ENCODE measurements around the gene KAT14.

DNA sequence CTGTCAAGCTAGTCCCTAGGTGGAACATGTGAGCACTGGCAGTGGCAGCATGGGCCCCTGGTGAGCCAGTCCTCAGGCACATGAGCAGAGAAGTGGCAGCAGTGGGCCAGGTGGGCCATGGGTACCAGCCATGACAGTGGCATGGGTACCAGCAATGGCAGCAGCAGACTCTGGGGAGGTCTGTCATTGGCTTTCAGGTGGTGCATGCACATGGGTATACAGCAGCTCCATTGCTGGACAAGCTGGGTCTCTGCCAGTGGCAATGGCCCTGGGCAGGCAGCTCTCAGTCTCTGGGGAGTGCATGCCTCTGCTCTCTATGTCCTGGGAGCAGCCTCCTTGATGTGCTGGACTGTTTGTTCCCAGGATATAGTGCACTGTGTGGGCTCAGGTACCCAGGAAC is 65.3 kb downstream of the KAT14 start:
- no peak for TF ChIP-seq POLR2AphosphoS5 (IDR thresholded peaks at IDR 0.05; ENCODE audit: low read depth, low read length)
- no peak for TF ChIP-seq TAF1 (IDR thresholded peaks at IDR 0.05; ENCODE audit: borderline replicate concordance, insufficient read depth, low read length)
- TF ChIP-seq, protein P1, sequence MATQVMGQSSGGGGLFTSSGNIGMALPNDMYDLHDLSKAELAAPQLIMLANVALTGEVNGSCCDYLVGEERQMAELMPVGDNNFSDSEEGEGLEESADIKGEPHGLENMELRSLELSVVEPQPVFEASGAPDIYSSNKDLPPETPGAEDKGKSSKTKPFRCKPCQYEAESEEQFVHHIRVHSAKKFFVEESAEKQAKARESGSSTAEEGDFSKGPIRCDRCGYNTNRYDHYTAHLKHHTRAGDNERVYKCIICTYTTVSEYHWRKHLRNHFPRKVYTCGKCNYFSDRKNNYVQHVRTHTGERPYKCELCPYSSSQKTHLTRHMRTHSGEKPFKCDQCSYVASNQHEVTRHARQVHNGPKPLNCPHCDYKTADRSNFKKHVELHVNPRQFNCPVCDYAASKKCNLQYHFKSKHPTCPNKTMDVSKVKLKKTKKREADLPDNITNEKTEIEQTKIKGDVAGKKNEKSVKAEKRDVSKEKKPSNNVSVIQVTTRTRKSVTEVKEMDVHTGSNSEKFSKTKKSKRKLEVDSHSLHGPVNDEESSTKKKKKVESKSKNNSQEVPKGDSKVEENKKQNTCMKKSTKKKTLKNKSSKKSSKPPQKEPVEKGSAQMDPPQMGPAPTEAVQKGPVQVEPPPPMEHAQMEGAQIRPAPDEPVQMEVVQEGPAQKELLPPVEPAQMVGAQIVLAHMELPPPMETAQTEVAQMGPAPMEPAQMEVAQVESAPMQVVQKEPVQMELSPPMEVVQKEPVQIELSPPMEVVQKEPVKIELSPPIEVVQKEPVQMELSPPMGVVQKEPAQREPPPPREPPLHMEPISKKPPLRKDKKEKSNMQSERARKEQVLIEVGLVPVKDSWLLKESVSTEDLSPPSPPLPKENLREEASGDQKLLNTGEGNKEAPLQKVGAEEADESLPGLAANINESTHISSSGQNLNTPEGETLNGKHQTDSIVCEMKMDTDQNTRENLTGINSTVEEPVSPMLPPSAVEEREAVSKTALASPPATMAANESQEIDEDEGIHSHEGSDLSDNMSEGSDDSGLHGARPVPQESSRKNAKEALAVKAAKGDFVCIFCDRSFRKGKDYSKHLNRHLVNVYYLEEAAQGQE (IDR thresholded peaks at IDR 0.05; ENCODE audit: insufficient read depth in 1 of 2, low read depth in 2 of 2, low read length in 2 of 2): no peak
- TF ChIP-seq SIN3A (IDR thresholded peaks at IDR 0.05; ENCODE audit: borderline replicate concordance, insufficient read depth, low read length): no peak
